HG03139 (cell line): ENCODE results near the gene PCNX2.
A peak's percentile ranks its signal among the peaks of the same experiment; 100 is the strongest.
"Not testable (repeated sequence)": the region's sequence is repeated elsewhere in the genome, so short reads cannot be mapped to it uniquely, and the experiment has no call there.

Experiments used
- ATAC-seq: cut with Tn5 transposase; IDR thresholded peaks from one replicate; pipeline ENCODE4 v1.9.1; 2021; ENCODE audit not compliant: unreplicated experiment

The PCNX2 gene

DNA sequence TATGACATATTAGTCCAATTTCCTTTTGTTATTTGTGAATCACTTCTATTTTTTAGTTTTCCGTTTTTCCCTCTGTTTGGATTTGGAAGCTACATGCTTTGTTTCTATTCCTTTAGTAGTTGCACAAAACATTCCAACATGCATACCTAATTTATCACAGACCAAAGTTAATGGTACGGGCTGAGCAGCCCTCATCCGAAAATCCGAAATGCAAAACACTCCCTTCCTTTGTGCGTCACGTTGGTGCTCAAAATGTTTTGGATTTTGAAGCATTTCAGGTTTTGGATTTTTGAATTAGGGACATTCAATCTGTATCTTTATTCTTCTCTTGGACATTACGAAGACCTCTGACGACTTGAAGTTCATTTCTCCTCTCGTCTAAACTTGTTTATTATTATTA, 124.8 kb downstream of the PCNX2 start:
- no peak for ATAC-seq

- no peak for ATAC-seq
Observed at GRCh38 chr1:233168384-233168783, 127.1 kb downstream of the PCNX2 start.

GRCh38 chr1:233166896-233167295, 128.6 kb downstream of the PCNX2 start:
- ATAC-seq = no peak

DNA sequence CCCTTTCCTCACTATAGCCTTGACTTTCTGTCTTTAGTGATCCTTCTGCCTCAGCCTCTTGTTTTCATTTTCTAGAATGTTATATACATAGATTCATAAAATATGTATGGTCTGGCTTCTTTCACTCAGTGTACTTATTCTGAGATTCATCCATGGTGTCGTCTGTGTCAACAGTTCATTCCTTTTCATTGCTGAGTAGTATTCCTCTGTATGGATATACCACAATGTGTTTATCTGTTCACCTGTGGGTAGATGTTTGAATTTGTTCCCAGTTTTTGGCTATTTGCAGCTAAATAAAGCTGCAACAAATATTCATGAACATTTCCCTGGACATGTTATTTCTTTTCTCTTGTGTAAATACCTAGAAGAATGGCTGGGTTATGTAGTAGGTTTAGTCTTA, 131.8 kb downstream of the PCNX2 start:
- no peak for ATAC-seq

- no peak for ATAC-seq
Observed at GRCh38 chr1:233158322-233158721, 137.2 kb downstream of the PCNX2 start.

GRCh38 chr1:233157245-233157644, 138.3 kb downstream of the PCNX2 start:
- no peak for ATAC-seq

DNA sequence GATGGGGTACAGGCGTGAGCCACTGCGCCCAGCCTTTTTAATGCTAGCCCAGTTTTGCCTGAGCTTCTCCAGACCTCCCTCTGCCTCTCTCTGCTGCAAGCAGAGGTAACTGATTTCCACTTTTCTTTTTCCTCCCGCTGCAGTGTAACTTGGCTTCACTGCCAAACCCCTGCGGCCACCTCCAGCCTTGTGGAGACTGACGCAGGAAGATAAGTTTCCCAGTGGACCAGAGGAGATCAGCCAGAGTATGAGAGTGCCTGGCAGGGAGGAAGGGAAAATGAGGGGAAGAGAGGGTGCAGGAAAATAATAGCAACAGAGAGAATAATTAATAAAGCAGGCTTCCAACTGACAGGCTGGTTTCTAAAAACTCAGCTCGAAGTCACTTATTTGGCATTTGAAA, 143.7 kb downstream of the PCNX2 start:
- no peak for ATAC-seq

DNA sequence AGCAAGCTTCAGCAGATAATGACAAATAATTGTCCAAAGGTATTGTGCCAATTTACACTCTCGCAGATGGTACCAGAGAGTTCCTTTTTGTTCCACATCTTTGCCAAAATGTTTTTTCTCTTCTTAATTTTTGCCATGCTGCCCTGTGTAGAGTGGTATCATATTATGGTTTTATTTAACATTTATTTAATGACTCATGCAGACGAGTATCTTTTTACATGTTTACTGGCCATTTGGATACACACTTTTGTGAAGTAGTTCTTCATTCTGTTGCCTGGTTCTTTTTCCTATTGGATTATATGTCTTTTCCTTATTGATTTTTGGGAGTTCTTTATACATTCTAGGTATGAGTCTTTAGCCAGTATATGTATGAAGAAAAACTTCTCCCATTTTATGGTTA, 151.1 kb downstream of the PCNX2 start:
- ATAC-seq = no peak

DNA sequence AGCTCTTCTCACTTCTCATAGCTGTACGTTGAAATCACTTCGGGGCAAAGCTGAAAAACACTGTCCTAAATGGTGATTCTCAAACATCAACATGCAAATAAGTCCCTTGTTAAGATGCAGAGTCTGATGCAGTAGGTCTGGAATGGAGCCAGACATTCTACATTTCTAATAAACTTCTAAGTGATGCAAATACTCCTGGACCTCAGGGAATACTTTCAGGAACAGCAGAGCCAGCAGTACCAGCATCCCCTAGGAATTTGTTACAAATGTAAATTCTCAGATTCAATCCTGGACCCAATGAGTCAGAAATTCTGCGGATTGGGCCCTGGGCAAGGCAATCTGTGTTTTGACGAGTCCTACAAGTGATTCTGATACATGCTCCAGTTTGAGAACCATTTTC, 152.3 kb downstream of the PCNX2 start:
- no peak for ATAC-seq

DNA sequence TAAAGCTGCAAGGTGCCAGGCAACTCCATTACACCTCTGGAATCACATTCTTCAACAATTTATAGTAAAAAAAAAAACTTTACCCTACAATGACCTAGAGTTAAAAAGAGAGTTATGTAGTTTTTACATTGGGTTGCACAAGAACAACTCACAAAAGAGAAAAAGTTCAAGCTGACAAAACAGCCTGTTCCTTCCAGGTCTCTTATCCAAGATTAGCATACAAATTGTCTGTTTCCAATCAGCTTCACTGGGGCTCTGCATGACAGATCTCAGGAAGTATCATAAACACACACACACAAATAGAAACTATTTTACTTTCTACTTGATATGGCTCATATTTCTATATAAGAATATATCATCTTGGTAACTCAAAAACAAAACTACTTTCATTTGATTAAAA, 154.6 kb downstream of the PCNX2 start:
- ATAC-seq = no peak

GRCh38 chr1:233140499-233140898, 155.0 kb downstream of the PCNX2 start:
- ATAC-seq = no peak

GRCh38 chr1:233138788-233139585, 156.5 kb downstream of the PCNX2 start:
- ATAC-seq = no peak

DNA sequence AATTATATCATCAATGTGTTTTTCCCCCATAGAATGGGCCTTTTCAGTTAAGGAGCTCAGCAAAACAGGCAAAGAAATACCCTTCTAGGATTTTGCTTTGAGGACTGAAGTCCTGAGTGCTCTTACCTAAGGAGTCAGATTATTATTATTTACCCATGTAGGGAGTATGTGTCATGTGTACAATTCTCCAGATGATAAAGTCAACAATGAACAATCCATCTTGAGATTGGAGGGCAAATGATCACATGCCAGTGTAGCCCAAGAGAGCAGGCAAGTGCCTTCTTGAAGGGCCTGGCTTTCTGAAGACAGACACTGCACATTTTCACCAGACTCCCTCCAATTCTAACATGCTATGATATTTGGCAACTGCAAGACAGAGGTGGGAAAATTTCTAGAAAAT, 159.7 kb downstream of the PCNX2 start:
- ATAC-seq = no peak

DNA sequence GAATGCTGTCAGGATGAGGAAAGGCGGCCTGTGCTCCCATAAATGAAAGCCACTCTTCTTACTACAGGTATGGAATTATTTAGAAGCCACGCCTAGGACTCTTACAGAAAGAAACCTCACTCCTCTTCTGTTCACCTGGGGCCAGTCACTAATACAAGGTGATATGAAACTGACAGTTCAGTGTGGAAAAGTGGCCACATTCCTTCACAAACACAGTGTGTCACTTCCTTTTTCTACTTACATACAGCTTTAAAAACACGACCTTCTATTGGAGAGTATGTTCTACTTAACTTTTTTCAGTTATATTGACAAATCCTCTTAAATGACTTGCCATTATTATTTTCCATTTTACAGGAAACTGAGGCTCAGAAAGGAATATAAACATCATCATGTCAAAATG, 163.1 kb downstream of the PCNX2 start:
- no peak for ATAC-seq

DNA sequence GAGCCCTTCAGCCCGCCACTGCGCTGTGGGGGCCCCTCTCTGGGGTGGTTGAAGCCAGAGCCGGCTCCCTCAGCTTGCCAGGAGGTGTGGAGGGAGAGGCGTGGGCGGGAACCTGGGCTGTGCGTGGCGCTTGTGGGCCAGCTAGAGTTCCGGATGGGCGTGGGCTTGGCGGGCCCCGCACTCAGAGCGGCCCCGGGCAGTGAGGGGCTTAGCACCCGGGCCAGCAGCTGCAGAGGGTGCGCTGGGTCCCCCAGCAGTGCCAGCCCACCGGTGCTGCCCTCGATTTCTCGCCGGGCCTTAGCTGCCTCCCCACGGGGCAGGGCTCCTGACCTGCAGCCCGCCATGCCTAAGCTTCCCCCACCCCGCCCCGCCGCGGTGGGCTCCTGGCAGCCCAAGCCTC, 166.5 kb downstream of the PCNX2 start:
- not testable (repeated sequence) for ATAC-seq

DNA sequence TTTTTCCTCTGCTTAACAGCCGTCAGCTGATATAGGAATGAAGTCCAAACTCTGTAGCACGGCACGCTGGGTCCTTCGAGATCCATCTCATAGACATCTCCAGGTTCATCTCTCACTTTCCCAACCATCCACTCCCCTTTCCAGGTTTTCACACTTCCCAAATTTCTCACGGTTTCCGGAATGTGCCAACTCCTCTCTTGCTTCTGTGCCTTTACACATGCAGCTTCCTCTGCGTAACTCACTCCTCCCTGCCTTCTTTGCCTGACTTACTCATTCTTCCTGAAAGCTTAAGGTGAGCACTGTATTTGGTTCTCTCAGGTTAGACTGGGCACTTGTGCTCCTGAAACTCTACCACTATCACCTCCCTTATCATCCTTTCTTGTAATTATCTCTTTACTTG, 168.4 kb downstream of the PCNX2 start:
- no peak for ATAC-seq

GRCh38 chr1:233122779-233123178, 172.7 kb downstream of the PCNX2 start:
- no peak for ATAC-seq

DNA sequence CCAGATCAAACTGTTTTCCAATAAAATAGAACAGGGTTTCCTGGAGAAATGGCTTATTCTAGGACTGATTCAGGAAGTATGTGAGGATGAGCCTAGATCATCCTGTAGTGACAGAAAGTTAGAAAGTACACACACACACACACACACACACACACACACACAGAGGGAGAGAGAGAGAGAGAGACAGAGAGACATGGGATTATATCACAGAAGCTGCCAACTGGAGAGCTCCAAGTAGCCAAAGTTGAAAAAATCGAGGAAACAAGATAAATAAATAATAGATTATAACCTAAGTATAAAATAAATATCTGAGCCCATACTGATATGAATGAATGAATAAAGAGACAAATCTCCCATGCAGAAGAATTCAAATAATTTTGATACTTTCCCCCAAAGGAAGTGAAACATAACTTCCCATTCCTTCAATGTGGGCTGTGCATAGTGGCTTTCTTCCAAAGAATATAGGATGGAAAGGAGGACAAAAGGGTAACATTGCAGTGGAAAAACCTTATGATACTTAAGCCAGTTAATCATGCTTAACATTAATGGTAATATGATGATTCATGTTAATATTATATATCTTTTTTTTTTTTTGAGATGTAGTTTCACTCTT, 173.5 kb downstream of the PCNX2 start:
- ATAC-seq = no peak

DNA sequence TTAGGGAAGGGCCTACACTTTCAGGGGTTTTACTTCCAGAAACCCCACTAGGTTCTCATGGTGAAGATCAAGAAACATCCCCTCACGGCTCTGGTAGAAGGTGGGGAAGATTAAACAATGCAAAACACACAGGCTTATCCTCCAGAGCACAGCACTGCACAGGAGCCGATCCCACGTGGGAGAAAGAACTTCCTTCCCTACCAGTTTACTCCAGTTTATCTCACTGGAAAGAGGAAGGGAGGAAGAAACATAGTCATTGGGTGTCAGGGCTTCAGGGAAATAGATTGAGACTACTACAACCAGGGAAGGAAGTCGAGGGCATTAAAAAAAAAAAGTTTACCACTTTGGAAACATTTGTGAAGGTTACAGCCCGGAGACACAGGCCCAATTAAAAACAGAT, 180.7 kb downstream of the PCNX2 start:
- ATAC-seq = no peak

DNA sequence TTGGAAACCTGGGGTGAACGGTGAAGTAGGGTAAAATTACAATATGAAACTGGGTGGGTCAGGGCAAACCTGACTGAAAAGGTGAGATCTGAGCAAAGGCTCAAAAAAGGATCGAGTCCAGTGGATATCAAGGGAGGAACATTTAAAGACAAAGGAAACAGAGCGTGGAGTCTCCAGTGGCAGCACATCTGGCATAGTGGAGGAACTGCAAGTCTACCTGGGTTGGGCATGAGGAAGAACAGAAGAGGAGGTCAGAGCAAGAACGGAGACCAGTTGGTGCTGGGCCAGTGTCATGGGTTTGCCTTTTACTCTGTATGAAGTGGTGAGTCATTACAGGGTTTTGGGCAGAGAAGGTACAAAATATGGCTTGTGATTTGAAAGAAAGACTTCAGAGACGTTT, 181.4 kb downstream of the PCNX2 start:
- ATAC-seq = no peak

DNA sequence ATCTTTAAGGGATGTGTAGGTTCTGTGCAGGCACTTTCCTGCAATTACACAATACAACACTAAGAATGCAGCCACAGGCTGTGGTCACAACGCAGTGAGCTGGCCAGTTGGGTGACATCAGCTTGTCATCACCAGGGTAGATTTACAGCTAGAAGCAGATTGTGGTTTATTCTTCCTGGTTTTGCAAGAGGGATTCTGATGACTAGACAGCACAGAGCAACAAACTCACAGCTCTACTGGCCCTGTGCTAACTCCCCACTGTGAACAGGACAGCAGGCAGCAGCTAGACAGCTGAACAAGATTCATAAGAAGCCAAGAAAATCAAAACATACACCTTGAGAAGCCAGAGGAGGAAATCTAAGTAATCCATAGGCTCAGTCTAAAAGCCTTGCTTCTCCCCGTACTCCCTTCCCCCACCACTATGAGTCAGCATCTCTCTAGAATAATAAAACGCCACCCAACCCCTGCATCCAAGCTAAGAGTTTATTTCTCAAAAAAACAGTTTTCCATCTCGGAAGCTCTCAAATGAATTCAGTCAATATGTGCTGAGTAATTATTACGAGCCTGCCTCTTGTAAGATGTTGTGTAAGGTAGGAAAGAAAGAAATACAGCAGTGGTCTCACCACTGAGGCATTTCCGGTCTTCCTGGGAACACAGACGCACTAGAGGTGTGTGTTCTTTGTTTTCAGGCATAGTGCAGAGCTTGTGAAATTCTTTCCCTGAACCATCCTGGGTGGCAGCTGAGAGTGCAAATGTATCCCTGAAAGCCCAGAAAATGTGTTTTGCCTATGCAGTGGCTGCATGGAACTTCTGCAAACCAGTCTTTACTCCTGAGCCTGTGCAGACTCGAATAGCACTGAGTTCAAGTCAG, 182.3 kb downstream of the PCNX2 start:
- ATAC-seq = peak; percentile 87
